Osteocyte (in vitro differentiated cells): ENCODE results near the gene MVD. TPM values are rescaled to one million over a fixed set of nuclear protein-coding genes. Genes with fewer than 3 reads are reported as not detected.

Experiments
- DNase-seq: peaks from one replicate; pipeline ENCODE4 v3.0.0; 2021; ENCODE audit warnings: mixed read lengths; ENCODE audit not compliant: unreplicated experiment; ENCODE audit errors: extremely low spot score
- H3K27ac Mint-ChIP-seq: one replicate; pipeline ENCODE4 v1.8.0; 2021; ENCODE audit warnings: mild to moderate bottlenecking, mixed read lengths; ENCODE audit not compliant: unreplicated experiment
- H3K27me3 Mint-ChIP-seq: one replicate; pipeline ENCODE4 v1.8.0; 2021; ENCODE audit warnings: mixed read lengths; ENCODE audit not compliant: unreplicated experiment
- H3K36me3 Mint-ChIP-seq: one replicate; pipeline ENCODE4 v1.8.0; 2021; ENCODE audit warnings: mixed read lengths; ENCODE audit not compliant: unreplicated experiment
- H3K4me1 Mint-ChIP-seq: one replicate; pipeline ENCODE4 v1.8.0; 2021; ENCODE audit warnings: mixed read lengths; ENCODE audit not compliant: unreplicated experiment
- H3K4me3 Mint-ChIP-seq: one replicate; pipeline ENCODE4 v1.8.0; 2021; ENCODE audit warnings: mild to moderate bottlenecking, moderate library complexity, mixed read lengths; ENCODE audit not compliant: unreplicated experiment
- H3K9me3 Mint-ChIP-seq: one replicate; pipeline ENCODE4 v1.8.0; 2021; ENCODE audit warnings: mixed read lengths; ENCODE audit not compliant: unreplicated experiment
- CTCF ChIP-seq: fragments of 200-600 bp; sonication (generic); IDR thresholded peaks from 2 replicates; pipeline ENCODE4 v1.5.0; 2021; ENCODE audit warnings: antibody characterized with exemption, mild to moderate bottlenecking, moderate library complexity
- total RNA-seq: library from RNA; stranded (reverse); gene quantifications from 2 replicates; pipeline ENCODE4 v1.2.1, GENCODE V29; 2021

The MVD gene
- total RNA-seq, 1 donor from 2014 or later, result 32.8 TPM

GRCh38 chr16:88665570-88665969, 2.7 kb upstream of the MVD start:
- H3K4me3 Mint-ChIP-seq, result no peak overlapping the region
- TF ChIP-seq CTCF, result no peak
- no peaks in the 10 kb centered on the region for H3K36me3 Mint-ChIP-seq
- no peak overlapping the region for H3K27ac Mint-ChIP-seq
- no peak for DNase-seq
- H3K27me3 Mint-ChIP-seq, result no peaks in the 10 kb centered on the region
- H3K4me1 Mint-ChIP-seq, result peaks cover 18% of the 10 kb centered on the region
- no peaks in the 10 kb centered on the region for H3K9me3 Mint-ChIP-seq

GRCh38 chr16:88665148-88665547, 2.3 kb upstream of the MVD start:
- no peaks in the 10 kb centered on the region for H3K9me3 Mint-ChIP-seq
- no peaks in the 10 kb centered on the region for H3K27me3 Mint-ChIP-seq
- TF ChIP-seq CTCF, result no peak
- peak overlapping the region; percentile 15 for H3K4me3 Mint-ChIP-seq
- H3K36me3 Mint-ChIP-seq, result no peaks in the 10 kb centered on the region
- no peak overlapping the region for H3K27ac Mint-ChIP-seq
- no peak for DNase-seq
- H3K4me1 Mint-ChIP-seq, result peaks cover 18% of the 10 kb centered on the region

GRCh38 chr16:88662222-88662842, 559 bp downstream of the MVD start:
- Mint-ChIP-seq H3K27ac (peak overlapping the region; percentile 81), H3K4me1 (peaks cover 16% of the 10 kb centered on the region), H3K27me3 (no peaks in the 10 kb centered on the region), H3K4me3 (peak overlapping the region; percentile 86), H3K9me3 (no peaks in the 10 kb centered on the region), H3K36me3 (no peaks in the 10 kb centered on the region)
- DNase-seq, result no peak
- no peak for TF ChIP-seq CTCF

GRCh38 chr16:88661468-88661867, 1.4 kb downstream of the MVD start:
- no peaks in the 10 kb centered on the region for H3K27me3 Mint-ChIP-seq
- H3K9me3 Mint-ChIP-seq, result no peaks in the 10 kb centered on the region
- DNase-seq, result no peak
- H3K4me3 Mint-ChIP-seq, result peak overlapping the region; percentile 5
- H3K36me3 Mint-ChIP-seq, result no peaks in the 10 kb centered on the region
- H3K27ac Mint-ChIP-seq, result no peak overlapping the region
- no peak for TF ChIP-seq CTCF
- H3K4me1 Mint-ChIP-seq, result peaks cover 16% of the 10 kb centered on the region

- no peak overlapping the region for H3K4me3 Mint-ChIP-seq
- no peak overlapping the region for H3K27ac Mint-ChIP-seq
- H3K4me1 Mint-ChIP-seq, result peaks cover 16% of the 10 kb centered on the region
- peaks cover 5% of the 10 kb centered on the region for H3K36me3 Mint-ChIP-seq
- H3K9me3 Mint-ChIP-seq, result no peaks in the 10 kb centered on the region
- TF ChIP-seq CTCF, result no peak
- no peak for DNase-seq
- H3K27me3 Mint-ChIP-seq, result no peaks in the 10 kb centered on the region
Measured at GRCh38 chr16:88659160-88659559, 3.7 kb downstream of the MVD start.
